ENCODE data around the gene FAM167B. TPM values are rescaled to one million over a fixed set of nuclear protein-coding genes. Genes with fewer than 3 reads are reported as not detected.
"Not testable (repeated sequence)": the region's sequence is repeated elsewhere in the genome, so short reads cannot be mapped to it uniquely, and the experiment has no call there.

Gene FAM167B
- total RNA-seq, 1 donor from 2014 or later: 1.5 TPM

DNA sequence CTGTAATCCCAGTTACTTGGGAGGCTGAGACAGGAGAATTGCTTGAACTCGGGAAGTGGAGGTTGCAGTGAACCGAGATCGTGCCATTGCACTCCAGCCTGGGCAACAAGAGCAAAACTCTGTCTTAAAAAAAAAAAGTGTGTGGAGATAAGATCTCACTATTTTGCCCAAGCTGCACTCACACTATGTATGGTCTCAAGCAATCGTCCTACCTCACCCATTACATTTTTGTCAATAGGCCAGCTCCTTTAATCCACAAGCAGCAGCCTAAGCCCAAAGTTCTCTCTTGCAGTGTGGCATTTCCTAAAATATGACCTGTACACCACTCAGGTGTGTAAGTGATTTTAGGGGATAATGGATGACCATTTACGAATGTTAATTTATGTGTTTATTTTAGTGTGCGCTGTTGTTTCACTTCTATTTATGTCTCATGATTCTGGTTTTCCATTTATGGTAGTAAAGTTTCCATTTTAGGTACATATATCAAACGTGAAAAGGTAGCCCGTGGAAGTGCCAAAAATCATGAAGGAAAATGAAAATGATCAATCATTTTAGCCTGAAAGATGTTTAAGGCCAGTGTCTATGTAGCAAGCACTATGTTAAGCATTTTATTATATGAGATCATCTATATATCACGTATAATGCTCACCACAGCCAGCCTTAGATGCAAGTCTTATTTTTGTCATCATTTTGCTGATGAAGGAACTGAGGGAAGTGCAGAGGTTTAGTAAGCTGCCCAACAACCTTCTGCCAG lies 9.6 kb downstream of the FAM167B start:
- Mint-ChIP-seq H3K4me3 (no peak overlapping the region), H3K9me3 (no peaks in the 10 kb centered on the region), H3K27ac (ENCODE audit: unreplicated experiment) (no peak overlapping the region), H3K4me1 (no peaks in the 10 kb centered on the region), H3K27me3 (ENCODE audit: low read depth) (peaks cover 3% of the 10 kb centered on the region), H3K36me3 (ENCODE audit: low read depth) (no peaks in the 10 kb centered on the region)
- TF ChIP-seq, protein P1, sequence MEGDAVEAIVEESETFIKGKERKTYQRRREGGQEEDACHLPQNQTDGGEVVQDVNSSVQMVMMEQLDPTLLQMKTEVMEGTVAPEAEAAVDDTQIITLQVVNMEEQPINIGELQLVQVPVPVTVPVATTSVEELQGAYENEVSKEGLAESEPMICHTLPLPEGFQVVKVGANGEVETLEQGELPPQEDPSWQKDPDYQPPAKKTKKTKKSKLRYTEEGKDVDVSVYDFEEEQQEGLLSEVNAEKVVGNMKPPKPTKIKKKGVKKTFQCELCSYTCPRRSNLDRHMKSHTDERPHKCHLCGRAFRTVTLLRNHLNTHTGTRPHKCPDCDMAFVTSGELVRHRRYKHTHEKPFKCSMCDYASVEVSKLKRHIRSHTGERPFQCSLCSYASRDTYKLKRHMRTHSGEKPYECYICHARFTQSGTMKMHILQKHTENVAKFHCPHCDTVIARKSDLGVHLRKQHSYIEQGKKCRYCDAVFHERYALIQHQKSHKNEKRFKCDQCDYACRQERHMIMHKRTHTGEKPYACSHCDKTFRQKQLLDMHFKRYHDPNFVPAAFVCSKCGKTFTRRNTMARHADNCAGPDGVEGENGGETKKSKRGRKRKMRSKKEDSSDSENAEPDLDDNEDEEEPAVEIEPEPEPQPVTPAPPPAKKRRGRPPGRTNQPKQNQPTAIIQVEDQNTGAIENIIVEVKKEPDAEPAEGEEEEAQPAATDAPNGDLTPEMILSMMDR (conservative IDR thresholded peaks at IDR 0.05): no peak
- no peak for DNase-seq (ENCODE audit: low read depth, low spot score)

DNA sequence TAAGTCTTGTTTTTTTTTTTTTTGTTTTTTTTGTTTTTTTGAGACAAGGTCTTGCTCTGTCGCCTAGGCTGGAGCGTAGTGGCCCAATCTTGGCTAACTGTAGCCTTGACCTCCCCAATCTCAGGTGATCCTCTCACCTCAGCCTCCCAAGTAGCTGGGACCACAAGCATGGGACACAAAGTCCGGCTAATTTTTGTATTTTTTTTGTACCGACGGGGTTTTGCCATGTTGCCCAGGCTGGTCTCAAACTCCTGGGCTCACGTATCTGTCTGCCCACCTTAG lies 10.1 kb downstream of the FAM167B start:
- Mint-ChIP-seq H3K4me3 (no peak overlapping the region), H3K27ac (ENCODE audit: unreplicated experiment) (no peak overlapping the region), H3K27me3 (ENCODE audit: low read depth) (peaks cover 3% of the 10 kb centered on the region), H3K9me3 (no peaks in the 10 kb centered on the region), H3K36me3 (ENCODE audit: low read depth) (no peaks in the 10 kb centered on the region), H3K4me1 (no peaks in the 10 kb centered on the region)
- DNase-seq (ENCODE audit: low read depth, low spot score): no peak
- TF ChIP-seq, protein P1 (conservative IDR thresholded peaks at IDR 0.05): no peak

DNA sequence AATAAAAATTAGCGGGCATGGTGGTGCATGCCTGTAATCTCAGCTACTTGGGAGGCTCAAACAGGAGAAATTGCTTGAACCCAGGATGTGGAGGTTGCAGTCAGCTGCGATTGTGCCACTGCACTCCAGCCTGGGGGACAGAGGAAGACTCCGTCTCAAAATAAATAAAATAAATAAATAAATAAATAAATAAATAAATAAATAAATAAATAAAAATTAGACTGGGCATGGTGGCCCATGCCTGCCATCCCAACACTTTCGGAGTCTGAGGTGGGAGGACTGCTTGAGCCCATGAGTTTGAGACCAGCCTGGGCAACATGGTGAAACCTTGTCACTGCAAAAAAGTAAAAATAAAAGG lies 16.2 kb downstream of the FAM167B start:
- H3K36me3 Mint-ChIP-seq (ENCODE audit: low read depth); H3K4me3 Mint-ChIP-seq; H3K9me3 Mint-ChIP-seq; H3K27ac Mint-ChIP-seq (ENCODE audit: unreplicated experiment); H3K27me3 Mint-ChIP-seq (ENCODE audit: low read depth); DNase-seq (ENCODE audit: low read depth, low spot score); H3K4me1 Mint-ChIP-seq: not testable (repeated sequence)

DNA sequence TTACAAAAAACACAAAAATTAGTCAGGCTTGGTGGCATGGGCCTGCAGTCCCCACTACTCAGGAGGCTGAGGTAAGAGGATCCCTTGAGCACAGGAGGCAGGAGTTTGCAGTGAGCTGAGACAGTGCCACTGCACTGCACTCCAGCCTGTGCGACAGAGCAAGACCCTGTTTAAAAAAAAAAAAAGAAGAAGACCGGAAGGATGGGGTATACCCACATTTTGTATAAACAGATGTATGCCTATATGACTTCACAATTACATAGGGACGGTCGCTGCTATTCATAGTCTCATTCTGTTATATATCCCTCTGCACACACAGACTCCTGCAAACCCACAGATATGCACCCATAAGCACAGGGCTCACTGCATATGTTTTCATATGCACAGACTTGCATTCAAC lies 16.7 kb downstream of the FAM167B start:
- H3K36me3 Mint-ChIP-seq (ENCODE audit: low read depth): no peaks in the 10 kb centered on the region
- DNase-seq (ENCODE audit: low read depth, low spot score): no peak
- no peaks in the 10 kb centered on the region for H3K9me3 Mint-ChIP-seq
- TF ChIP-seq, protein P1 (conservative IDR thresholded peaks at IDR 0.05): no peak
- H3K4me3 Mint-ChIP-seq: no peak overlapping the region
- no peak overlapping the region for H3K27ac Mint-ChIP-seq (ENCODE audit: unreplicated experiment)
- H3K4me1 Mint-ChIP-seq: no peaks in the 10 kb centered on the region
- no peaks in the 10 kb centered on the region for H3K27me3 Mint-ChIP-seq (ENCODE audit: low read depth)

DNA sequence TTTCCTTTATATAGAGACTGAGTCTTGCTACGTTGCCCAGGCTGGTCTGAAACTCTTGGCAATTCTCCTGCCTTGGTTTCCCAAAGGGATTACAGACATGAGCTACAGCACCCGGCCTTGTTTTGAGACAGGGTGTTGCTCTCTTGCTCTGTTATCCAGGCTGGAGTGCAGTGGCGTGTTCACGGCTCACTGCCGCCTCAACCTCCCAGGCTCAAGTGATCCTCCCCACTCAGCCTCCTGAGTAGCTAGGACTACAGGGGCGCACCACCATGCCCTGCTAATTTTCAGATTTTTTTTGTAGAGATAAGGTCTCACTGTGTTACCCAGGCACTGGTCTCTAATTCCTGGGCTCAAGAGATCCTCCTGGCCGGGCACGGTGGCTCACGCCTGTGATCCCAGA lies 18.8 kb downstream of the FAM167B start:
- no peak overlapping the region for H3K4me3 Mint-ChIP-seq
- no peaks in the 10 kb centered on the region for H3K4me1 Mint-ChIP-seq
- H3K27me3 Mint-ChIP-seq (ENCODE audit: low read depth): no peaks in the 10 kb centered on the region
- H3K27ac Mint-ChIP-seq (ENCODE audit: unreplicated experiment): no peak overlapping the region
- DNase-seq (ENCODE audit: low read depth, low spot score): no peak
- TF ChIP-seq, protein P1 (conservative IDR thresholded peaks at IDR 0.05): no peak
- H3K9me3 Mint-ChIP-seq: no peaks in the 10 kb centered on the region
- no peaks in the 10 kb centered on the region for H3K36me3 Mint-ChIP-seq (ENCODE audit: low read depth)

DNA sequence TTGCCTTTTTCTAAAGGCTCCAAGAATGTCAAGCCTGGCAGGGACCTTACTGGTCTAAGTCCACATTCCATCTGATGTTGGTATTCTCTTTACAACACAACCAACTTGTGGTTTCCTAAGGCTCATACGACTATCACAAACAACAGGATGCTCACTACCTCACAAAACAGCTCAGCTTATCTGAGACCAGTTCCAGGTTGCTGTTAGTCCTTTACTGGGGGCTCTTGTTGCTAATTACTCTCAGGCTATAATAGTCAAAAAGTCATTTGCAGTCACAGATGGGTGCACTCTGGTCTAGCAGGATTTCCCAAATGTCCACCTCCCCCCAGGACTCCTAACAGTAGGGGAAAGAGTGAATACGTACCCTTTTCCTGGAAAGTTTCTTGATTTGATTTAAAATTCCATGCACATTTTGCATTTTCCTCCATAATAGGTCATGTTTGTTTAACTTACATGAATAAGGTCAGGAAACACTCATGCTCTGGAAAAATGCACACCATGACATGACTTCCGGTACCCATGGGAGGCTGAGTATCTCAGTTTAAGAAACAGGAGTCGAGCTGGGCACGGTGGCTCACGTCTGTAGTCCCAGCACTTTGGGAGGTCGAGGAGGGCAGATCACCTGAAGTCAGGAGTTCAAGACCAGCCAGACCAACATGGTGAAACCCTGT lies 20.0 kb downstream of the FAM167B start:
- H3K4me3 Mint-ChIP-seq: no peak overlapping the region
- TF ChIP-seq, protein P1 (conservative IDR thresholded peaks at IDR 0.05): no peak
- H3K9me3 Mint-ChIP-seq: no peaks in the 10 kb centered on the region
- H3K27ac Mint-ChIP-seq (ENCODE audit: unreplicated experiment): no peak overlapping the region
- no peaks in the 10 kb centered on the region for H3K36me3 Mint-ChIP-seq (ENCODE audit: low read depth)
- H3K4me1 Mint-ChIP-seq: no peaks in the 10 kb centered on the region
- H3K27me3 Mint-ChIP-seq (ENCODE audit: low read depth): peaks cover 2% of the 10 kb centered on the region
- DNase-seq (ENCODE audit: low read depth, low spot score): no peak
